Activated gamma-delta T cell treated with anti-CD3 and anti-CD28 coated beads, Interleukin-2, amount 50 U/mL, for 16 hours (primary cell): Measurements from ENCODE around the gene KLF16.
A peak's percentile ranks its signal among the peaks of the same experiment; 100 is the strongest.

Experiments used
- DNase-seq: peaks from one replicate; pipeline ENCODE4 v3.0.0-alpha.2; 2020; ENCODE audit warnings: low read depth

Gene KLF16

GRCh38 chr19:1843116-1843515 is 20.3 kb downstream of the KLF16 start:
- no peak for DNase-seq

- no peak for DNase-seq
These were observed 22.0 kb downstream of the KLF16 start for GRCh38 chr19:1841209-1841924.

- DNase-seq: no peak
These were observed 22.8 kb downstream of the KLF16 start for GRCh38 chr19:1840541-1841115.

DNA sequence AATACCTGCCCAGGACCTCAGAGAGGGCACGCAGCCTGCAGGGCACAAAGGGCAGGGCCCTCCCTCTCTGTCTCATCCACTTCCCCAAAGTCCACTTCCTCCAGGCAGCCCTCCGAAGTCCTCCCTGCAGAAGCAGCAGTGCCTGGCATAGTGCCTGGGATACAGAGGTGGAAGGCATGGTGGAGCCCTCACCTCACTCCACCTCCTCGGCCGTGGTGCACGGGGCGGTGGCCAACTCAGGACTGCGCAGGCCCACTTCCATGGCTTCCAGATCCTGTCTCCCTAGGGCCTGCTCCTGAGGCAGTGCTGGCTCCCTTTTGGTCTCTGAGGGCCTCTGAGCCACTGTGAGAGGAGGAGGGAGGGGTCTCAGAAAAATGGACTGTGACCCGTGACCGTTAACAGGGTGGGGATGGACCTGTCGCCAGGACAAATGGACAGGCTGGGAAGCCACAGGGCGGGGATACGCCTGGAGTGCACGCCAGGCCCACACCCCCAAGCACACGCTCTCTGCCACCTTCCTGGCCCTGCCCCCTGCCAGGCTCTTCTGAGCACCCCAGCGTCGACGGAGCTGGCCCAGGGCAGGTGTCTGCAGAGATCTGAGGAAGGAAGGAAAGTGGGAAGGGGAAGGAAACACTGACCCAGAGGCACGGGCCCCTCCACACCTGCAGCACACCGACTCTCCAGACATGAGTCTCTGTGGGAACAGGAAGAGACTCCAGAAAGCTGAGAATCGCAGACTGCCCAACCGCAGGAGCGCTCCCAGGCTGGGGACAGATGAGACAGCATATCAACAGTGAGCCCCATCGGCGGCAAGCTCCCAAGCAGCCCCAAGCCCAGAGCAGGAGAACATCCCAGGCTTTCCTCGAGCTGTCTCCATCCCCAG is 23.5 kb downstream of the KLF16 start:
- DNase-seq: no peak

DNA sequence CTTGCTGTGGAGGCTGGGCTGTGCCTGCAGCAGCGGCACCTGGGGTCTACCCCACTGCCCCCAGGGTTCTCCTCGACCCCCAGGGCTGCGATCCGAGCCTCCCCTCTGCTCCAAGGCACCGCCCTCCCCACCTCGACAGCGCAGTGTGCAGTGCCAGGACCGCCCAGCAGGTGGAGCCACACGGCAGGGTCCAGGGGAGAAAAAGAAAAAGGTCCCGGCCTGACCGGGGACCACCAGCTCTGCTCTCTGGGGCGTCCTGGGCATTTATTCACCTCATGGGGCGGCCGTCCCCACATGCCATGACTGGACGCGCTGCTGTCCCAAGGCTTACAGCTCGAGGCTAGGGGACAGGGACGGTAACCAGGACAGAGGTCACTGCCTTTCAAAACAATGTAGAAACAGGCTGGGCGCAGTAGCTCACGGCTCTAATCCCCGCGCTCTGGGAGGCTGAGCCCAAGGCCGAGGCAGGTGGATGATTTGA is 25.7 kb downstream of the KLF16 start:
- DNase-seq: no peak

DNA sequence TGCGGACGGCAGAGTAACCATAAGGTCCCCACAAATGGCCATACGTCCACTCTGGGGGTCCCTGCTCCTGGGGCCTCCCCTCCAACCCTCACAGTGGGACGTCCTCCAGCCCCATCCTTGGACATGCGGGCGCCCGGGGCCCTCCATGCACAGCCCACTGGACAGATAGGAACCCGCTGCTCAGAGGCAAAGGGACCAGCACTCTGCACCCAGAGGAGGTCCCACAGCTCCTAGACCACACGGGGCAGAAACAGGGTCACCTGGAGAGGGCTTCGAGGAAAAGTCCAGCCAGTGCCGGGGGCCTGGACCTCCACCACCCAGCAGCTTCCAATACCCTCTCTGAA is 26.2 kb downstream of the KLF16 start:
- no peak for DNase-seq

GRCh38 chr19:1836458-1837221 is 26.7 kb downstream of the KLF16 start:
- no peak for DNase-seq

DNA sequence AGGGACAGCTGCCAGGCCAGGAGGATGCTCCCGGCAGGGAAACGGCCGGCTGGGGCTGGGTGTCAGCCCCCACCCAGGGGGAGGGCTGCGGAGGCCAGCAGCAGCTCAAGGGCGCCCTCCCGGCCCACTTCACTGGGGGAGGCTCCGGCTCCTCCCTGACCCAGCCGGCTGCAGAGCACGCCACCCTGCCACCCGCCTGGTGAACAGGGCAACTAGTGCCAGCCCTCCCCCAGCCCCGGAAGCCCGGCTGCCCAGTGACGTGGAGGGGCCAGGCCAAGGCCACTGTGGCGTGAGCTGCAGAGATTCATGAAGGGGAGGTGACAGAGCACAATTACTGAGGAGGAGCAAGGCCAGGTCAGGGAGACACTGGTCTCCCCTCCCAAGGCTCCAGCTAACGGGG is 29.8 kb downstream of the KLF16 start:
- no peak for DNase-seq

DNA sequence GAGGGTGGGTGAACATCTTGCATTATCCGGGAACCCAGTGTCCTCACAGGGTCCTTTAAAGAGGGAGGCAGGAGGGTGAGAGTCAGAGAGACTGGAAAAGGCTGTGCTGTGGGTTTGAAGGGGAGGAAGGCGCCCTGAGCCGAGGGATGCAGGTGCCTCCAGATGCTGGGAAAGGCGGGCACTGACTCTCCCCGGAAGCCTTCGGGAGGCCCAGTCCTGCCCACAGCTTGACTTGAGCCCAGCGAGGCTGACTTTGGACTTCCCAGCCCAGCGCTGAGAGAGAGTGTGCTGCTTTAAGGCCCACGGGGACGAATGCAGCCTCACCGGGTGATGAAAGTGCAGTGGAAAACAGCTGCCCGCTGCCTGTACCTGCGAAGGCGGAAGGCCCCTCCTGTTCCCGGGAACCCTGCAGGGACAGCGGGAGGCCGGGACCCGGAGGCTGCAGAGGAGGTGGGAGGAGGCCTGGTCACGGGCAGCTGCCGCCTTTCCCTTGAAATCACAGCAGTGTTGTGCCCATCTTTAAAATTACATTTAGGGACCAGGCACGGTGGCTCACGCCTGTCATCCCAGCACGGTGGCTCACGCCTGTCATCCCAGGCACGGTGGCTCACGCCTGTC is 31.2 kb downstream of the KLF16 start:
- no peak for DNase-seq

DNA sequence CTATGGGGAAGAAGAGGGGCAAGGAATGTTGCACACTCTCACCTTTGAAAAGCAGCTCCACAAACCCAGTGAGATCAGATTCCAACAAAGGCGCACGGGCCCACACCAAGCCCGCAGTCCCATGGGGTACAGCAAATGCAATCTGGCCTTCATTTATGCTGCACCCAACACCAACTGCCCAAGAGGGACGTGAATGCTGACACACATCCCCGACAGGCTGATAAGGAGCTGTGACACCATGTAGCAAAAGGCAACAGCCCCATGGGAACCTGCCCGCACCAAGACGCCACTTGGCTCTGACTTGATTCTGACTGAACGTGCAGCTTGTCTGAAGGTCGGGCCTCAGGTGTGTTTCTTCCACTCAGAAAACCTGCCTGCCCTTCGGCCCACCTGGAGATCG is 32.4 kb downstream of the KLF16 start:
- DNase-seq: no peak

DNA sequence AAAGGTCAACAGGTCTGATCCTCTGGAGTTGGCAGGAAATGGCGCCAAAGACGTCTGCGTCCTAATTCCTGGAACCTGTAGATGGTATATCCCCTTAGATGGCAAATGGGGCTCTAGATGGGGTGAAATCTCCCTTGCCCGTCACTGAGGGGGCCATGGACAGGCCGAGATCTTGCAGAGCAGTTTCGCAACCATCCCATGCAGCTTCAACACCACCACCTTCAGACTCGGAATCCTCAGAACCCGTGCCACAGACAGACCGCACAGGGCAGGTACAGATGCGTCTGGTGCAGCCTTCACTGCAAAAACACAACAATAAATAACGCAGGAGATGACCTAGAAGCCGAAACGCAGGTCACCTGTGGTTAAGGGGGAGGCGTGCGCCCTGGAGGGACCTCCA is 32.8 kb downstream of the KLF16 start:
- no peak for DNase-seq

GRCh38 chr19:1829958-1830357 is 33.4 kb downstream of the KLF16 start:
- no peak for DNase-seq

DNA sequence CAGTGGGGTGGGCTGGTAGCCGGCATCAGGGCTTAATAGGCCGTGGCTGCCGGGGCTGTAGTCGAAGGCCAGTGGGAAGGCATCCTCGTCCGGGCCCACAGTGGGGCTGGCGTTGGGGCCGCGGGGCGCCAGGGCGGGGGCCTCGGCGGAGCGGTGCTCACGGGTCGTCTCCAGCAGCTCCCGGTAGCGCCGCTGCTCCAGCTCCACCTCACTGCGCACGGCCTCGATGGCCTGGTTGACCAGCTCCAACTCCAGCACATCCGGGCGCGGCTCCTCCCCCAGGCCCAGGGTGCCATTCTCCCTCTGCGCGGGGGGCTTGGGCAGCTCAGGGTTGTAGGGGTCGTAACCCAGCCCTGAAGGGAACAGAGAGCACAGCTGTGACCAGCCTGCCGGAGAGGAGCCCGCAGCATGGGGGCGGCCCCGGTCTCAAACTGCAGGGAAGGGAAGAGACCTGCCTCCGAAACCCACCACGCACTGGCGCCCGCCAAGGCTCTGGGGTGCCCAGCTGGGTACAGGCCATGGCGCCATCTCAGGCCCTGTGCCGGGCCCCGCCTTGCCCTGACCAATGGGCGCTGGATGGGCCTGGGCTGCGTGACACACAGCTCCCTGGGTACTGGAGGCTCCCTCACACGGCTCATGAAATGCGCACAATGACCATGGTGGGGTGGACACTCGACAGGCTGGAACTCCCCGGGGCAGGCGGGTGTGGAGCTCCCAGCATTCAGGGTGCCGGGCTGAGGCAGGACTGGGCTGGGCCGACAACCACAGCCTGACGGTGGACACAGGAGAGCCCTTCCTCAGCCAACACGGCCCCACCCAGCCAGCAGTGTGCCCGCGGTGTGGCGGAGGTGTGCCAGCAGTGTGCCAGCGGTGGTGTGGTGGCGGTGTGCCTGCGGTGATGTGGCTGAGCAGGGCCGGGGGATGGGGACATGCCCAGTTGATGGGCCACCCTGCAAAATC is 34.8 kb downstream of the KLF16 start:
- DNase-seq: no peak

DNA sequence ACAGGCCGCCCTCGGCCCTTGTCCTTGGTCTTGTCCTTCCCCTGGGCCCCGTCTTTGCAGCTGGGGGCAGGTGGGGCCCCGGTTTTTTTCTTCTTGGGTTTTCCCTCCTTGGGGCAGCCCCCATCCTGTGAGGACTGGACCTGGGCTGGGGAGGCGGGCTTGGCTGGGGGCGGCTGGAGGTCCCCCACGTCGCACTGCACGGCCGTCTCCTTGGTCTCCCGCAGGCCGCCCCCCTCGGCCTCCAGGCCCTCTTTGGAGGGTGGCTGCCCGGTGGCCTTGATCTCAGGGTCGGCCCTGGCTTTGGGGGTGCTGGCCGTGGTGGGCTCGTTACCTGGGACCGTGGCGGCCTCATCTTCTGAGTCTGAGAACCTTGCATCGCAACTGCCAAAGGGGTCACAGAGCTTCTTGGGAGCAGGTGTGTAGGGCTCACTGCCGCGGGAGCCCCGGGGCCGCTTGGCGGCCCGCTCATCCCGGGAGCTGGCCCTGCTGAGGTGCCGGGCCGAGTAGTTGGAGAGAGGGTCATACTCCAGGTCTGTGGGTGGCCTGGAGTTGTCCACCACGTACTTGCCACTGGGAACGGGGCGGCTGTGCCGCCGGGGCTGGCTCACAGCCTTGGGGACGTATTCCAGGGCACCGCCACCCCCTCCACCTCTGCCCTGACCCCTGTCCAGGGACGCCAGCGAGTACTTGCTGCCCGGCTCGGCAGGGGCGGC is 35.7 kb downstream of the KLF16 start:
- no peak for DNase-seq

- no peak for DNase-seq
These were observed 36.5 kb downstream of the KLF16 start for GRCh38 chr19:1826557-1827521.

GRCh38 chr19:1825909-1826556 is 37.3 kb downstream of the KLF16 start:
- peak; percentile 68 for DNase-seq

GRCh38 chr19:1824252-1824622 is 39.1 kb downstream of the KLF16 start:
- no peak for DNase-seq

DNA sequence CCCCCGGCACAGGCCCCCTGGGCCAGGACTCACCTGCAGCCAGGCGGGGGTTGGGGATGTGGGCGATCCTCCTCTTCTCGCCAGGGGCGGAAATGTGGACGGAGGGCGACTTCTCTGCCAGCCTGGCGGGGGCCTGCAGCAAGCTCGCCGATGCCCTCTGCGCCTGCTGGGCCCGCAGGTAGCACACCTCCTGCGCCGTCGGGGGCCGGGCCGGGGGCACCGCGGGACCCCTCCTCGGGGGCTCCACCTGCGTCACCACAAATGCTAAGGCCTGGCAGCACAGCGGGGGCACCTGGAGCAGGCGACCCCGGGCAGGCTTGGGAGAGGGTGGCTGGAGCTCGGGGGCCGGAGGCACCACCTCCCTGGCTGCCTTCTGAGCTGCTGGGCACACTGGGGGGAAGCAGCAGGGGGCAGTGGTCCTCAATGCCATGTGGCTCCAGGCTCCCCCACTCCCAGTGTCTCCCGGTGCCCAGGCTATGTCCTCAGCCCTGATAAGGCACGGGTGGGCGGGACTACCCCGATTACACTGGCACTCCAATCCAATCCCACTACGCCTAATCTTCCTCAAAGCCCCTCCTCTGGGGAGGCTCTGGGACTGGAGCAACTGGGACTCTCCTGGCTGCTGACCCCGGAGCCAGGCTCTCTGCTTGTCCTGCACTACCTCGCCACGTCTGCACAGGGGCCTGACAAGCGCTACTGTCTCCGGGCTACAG is 39.7 kb downstream of the KLF16 start:
- no peak for DNase-seq
